Body of pancreas (tissue), 4 donors: Measurements from ENCODE around the gene PLEKHO1.

Experiments
- CTCF ChIP-seq, 7 experiments: fragments of 450-650 bp in 4 of 7; fragments of 200-600 bp in 3 of 7; sonication (generic) in 3 of 7; IDR thresholded peaks; one replicate each; pipeline ENCODE4 v1.5.1; 2016 to 2019; ENCODE audit warnings: antibody characterized with exemption in 7 of 7
- POLR2A ChIP-seq, 3 donors: fragments of 450-650 bp; IDR thresholded peaks; one replicate each; pipeline ENCODE4 v1.6.1; 2016; ENCODE audit warnings: antibody characterized with exemption in 3 of 3, mild to moderate bottlenecking in 2 of 3

- TF ChIP-seq CTCF (IDR thresholded peaks at IDR 0.05), result no peak
- TF ChIP-seq POLR2A (IDR thresholded peaks at IDR 0.05), result no peak
These were observed 37.8 kb downstream of the PLEKHO1 start for GRCh38 chr1:150187560-150187931.
